MG63 (cell line): ENCODE data around the gene TMEM187. TPM values are rescaled to one million over a fixed set of nuclear protein-coding genes. Genes with fewer than 3 reads are reported as not detected.

Experiments used
- DNase-seq: peaks from one replicate; pipeline ENCODE4 v3.0.0-alpha.2; 2020
- H3K27me3 ChIP-seq: fragments of 250-450 bp; sonication (Bioruptor Pico); 2 replicates; pipeline ENCODE4 v1.5.1; 2020; ENCODE audit warnings: mild to moderate bottlenecking, moderate library complexity
- H3K36me3 ChIP-seq: fragments of 250-450 bp; sonication (Bioruptor Pico); 2 replicates; pipeline ENCODE4 v1.5.1; 2020; ENCODE audit warnings: mild to moderate bottlenecking, moderate library complexity
- H3K4me3 ChIP-seq: fragments of 250-450 bp; sonication (Bioruptor Pico); 2 replicates; pipeline ENCODE4 v1.5.1; 2020; ENCODE audit warnings: mild to moderate bottlenecking, moderate library complexity
- H3K9me3 ChIP-seq: fragments of 250-450 bp; sonication (Bioruptor Pico); 2 replicates; pipeline ENCODE4 v1.5.1; 2020; ENCODE audit warnings: mild to moderate bottlenecking, moderate library complexity
- total RNA-seq: library from RNA; depleted of rRNA; stranded (reverse); fragments of >200 nt; shearing (Covaris generic); gene quantifications from 2 replicates; pipeline ENCODE4 v1.2.3, GENCODE V29; 2014; ENCODE audit warnings: low replicate concordance

TMEM187 gene
- total RNA-seq, 1 experiment from 2014 or later, result 4.6 TPM

GRCh38 chrX:153948002-153948466, 24.5 kb upstream of the TMEM187 start:
- DNase-seq, result no peak
- no peak overlapping the region for H3K4me3 ChIP-seq
- no peaks in the 10 kb centered on the region for H3K9me3 ChIP-seq
- no peaks in the 10 kb centered on the region for H3K27me3 ChIP-seq
- peaks cover 11% of the 10 kb centered on the region for H3K36me3 ChIP-seq

- no peak for DNase-seq
- Histone ChIP-seq H3K4me3 (no peak overlapping the region), H3K27me3 (no peaks in the 10 kb centered on the region), H3K9me3 (no peaks in the 10 kb centered on the region), H3K36me3 (peaks cover 22% of the 10 kb centered on the region)
These were observed 23.4 kb upstream of the TMEM187 start for GRCh38 chrX:153948847-153949805.

- H3K27me3 ChIP-seq, result no peaks in the 10 kb centered on the region
- no peak overlapping the region for H3K4me3 ChIP-seq
- DNase-seq, result no peak
- peaks cover 24% of the 10 kb centered on the region for H3K36me3 ChIP-seq
- no peaks in the 10 kb centered on the region for H3K9me3 ChIP-seq
These were observed 22.4 kb upstream of the TMEM187 start for GRCh38 chrX:153950127-153950526.

DNA sequence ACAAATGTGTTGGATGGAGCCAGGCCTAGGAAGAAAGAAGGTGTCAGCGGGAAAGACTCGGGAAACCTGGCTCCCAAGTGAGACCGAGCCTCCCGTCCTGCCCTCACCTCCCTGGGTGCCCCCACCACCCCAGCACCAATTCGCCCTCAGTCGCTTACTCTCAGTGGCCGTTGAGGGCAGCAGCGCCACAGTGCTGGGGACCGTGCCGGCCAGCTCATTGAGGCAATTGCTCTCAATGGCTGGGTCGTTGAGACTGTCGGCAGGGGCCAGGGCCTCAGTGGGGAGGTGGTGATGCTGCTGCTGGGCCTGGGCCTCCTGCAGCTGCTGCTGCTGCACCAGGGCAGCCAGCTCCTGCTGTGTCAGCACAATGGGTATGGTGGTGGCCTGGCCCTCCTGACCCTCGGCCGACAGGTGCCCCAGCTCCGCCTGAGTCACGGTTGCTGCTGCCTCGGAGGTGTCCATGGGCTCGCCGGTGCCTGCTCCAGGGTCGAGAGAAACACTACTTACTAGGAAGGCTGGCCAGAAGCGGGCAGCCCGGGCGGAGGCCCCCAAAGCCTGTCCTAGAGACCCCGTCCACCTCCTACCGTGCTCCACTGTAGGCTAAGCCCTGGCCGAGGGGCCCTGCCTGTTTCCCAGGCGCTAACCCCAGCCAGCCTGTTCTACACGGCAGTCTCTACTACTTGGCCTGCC, 20.7 kb upstream of the TMEM187 start:
- Histone ChIP-seq H3K4me3 (no peak overlapping the region), H3K27me3 (no peaks in the 10 kb centered on the region), H3K36me3 (peaks cover 27% of the 10 kb centered on the region), H3K9me3 (no peaks in the 10 kb centered on the region)
- no peak for DNase-seq

GRCh38 chrX:153952373-153953026, 20.1 kb upstream of the TMEM187 start:
- Histone ChIP-seq H3K36me3 (peaks cover 27% of the 10 kb centered on the region), H3K4me3 (no peak overlapping the region), H3K9me3 (no peaks in the 10 kb centered on the region), H3K27me3 (no peaks in the 10 kb centered on the region)
- no peak for DNase-seq

DNA sequence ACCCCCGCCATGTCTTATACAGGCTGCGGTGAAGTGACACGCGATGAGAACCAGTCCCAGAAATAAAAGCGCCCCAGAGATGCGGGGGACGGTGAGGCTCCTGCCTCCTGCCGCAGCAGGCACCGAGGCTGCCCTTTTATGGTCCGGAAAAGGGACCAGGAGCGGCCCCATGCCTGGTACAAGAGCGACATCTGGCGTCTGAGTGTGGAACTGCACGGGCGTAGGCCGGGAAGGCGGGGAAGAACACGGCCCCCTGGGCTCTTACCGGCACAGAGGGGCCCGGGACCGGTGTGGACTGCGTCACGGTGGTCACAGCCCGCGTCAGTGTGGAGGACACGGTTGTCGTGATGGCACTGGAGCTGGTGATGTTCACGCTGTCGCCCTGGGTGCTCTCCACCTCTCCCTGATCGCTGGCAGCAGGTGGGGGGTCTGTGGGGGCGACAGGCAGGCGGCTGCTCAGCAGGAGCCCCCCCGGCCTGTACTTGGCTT, 19.2 kb upstream of the TMEM187 start:
- Histone ChIP-seq H3K27me3 (no peaks in the 10 kb centered on the region), H3K4me3 (no peak overlapping the region), H3K9me3 (no peaks in the 10 kb centered on the region), H3K36me3 (peaks cover 27% of the 10 kb centered on the region)
- peak; percentile 14 for DNase-seq

DNA sequence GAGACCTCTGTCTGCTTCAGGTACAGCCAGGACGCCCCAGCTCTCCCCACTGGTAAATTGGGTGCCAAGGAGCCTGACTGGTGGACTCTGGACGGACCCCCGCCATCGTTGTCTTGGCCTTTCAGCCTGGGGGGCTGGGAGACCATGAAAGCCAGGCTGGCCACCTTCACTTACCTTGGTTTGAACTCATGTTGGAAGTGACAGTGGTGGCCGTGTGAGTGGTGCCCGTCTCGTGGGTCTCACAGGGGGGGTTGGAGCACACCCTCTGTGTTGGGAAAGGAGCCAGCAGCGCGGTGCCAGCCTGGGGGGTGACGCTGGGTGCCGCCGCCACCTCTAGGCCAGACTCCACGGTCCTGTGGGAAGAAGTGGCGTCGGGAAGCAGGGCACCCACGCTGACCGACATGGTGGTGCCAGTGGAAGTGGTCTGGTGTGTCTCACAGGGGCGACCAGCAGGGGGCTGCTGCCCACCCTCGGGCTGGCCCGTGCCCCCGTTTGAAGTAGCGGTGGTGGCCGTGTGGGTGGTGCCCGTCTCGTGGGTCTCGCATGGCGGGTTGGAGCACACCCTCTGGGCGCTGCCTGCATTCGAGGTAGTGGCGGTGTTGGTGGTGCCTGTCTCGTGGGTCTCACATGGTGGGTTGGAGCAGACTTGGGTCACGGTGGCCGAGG, 18.5 kb upstream of the TMEM187 start:
- Histone ChIP-seq H3K27me3 (no peaks in the 10 kb centered on the region), H3K4me3 (no peak overlapping the region), H3K36me3 (peaks cover 27% of the 10 kb centered on the region), H3K9me3 (no peaks in the 10 kb centered on the region)
- DNase-seq, result no peak

- Histone ChIP-seq H3K36me3 (peaks cover 25% of the 10 kb centered on the region), H3K27me3 (no peaks in the 10 kb centered on the region)
- DNase-seq, result no peak
These were observed 17.9 kb upstream of the TMEM187 start for GRCh38 chrX:153954558-153955227.

GRCh38 chrX:153955228-153955732, 17.3 kb upstream of the TMEM187 start:
- Histone ChIP-seq H3K9me3 (no peaks in the 10 kb centered on the region), H3K27me3 (no peaks in the 10 kb centered on the region), H3K4me3 (no peak overlapping the region), H3K36me3 (peaks cover 24% of the 10 kb centered on the region)
- DNase-seq, result no peak

More at GRCh38 chrX:153954558-153955227, 17.9 kb upstream of the TMEM187 start:
- Histone ChIP-seq H3K4me3 (no peak overlapping the region), H3K9me3 (no peaks in the 10 kb centered on the region)

DNA sequence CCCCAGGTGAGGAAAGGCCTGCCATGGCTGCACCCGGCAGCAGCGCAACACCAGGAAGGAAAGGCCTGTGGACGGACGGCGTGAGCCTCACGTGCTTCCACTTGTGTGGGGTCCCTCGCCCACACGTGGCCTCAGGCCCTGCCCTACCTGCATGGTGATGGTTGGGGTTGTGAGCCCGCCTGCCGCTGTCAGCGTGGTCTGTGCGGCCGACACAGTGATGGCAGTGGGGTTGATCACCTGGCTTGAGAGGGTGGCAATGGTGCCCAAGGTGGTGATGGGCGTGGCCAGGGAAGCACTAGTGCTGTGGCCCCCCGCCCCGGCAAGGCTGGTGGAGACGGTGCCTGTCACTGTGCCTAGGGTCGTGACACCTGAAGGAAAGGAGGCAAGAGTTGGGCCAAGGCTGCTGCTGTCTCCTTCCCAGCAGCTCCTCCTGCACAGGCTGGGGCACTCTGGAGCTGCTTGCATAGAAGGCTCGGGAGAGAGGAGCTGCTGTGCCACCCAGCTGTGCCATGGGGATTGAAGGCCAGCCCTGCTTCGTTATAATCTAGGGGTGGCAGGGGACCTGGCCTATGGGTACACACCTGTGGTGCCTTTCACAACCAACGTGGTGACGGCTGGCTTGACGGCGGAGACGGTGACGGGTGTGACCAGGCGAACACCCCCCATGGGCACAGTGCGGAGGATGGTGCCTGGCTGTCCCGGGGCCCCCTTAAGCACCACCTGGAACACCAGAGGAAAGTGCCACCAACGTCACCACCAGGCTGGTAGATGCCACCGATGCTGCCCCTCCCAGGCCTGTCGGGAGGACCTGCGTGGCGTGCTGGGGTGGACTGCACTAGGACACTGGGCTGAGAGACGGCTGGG, 16.3 kb upstream of the TMEM187 start:
- peaks cover 25% of the 10 kb centered on the region for H3K36me3 ChIP-seq
- no peak overlapping the region for H3K4me3 ChIP-seq
- no peaks in the 10 kb centered on the region for H3K9me3 ChIP-seq
- H3K27me3 ChIP-seq, result no peaks in the 10 kb centered on the region
- no peak for DNase-seq

- Histone ChIP-seq H3K36me3 (peaks cover 33% of the 10 kb centered on the region), H3K27me3 (no peaks in the 10 kb centered on the region), H3K9me3 (no peaks in the 10 kb centered on the region), H3K4me3 (no peak overlapping the region)
- no peak for DNase-seq
These were observed 15.3 kb upstream of the TMEM187 start for GRCh38 chrX:153957224-153957623.

DNA sequence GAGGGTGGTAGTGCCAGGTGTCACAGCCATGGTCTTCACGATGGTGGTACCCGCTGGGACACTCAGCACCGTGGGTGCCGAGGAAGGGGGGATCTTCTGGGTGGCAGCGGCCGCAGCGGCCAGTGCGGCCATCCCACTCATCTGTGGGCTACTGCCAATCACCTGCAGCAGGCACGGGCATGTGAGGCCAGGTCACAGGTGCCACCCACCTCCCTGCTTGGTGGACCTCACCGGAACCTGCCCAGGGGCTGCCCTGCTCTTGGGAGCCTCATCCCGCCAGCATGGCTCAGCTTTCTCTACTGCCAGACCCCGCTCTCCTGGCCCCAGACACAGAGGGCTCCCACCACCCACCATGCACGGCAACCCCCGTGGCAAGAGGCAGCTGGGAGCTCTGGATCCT, 13.9 kb upstream of the TMEM187 start:
- Histone ChIP-seq H3K36me3 (peaks cover 21% of the 10 kb centered on the region), H3K27me3 (no peaks in the 10 kb centered on the region), H3K9me3 (no peaks in the 10 kb centered on the region), H3K4me3 (no peak overlapping the region)
- DNase-seq, result no peak

DNA sequence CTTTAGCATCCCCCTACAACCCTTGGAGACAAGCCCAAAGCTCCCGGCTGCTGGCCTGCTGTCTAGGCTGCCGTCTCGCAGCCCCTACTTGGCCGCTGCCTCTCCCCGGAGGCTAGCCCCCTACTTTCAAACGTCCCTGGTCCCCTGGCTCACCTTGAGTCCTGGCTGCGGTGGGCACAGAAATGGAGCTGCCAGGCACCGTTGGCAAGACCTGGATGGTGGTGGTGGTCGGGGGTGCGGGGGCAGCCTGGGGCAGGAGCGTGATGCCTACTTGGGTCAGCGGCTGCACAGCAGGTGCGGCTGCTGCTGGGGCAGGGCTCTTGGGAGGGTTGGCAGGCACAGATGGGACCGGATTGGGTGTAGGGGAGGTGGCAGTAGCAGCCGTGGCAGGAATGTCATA, 12.9 kb upstream of the TMEM187 start:
- no peak for DNase-seq
- no peak overlapping the region for H3K4me3 ChIP-seq
- H3K27me3 ChIP-seq, result no peaks in the 10 kb centered on the region
- H3K36me3 ChIP-seq, result peaks cover 14% of the 10 kb centered on the region
- H3K9me3 ChIP-seq, result no peaks in the 10 kb centered on the region

- DNase-seq, result no peak
- H3K27me3 ChIP-seq, result no peaks in the 10 kb centered on the region
- H3K36me3 ChIP-seq, result peaks cover 14% of the 10 kb centered on the region
- H3K9me3 ChIP-seq, result no peaks in the 10 kb centered on the region
- H3K4me3 ChIP-seq, result no peak overlapping the region
These were observed 12.5 kb upstream of the TMEM187 start for GRCh38 chrX:153960077-153960476.

DNA sequence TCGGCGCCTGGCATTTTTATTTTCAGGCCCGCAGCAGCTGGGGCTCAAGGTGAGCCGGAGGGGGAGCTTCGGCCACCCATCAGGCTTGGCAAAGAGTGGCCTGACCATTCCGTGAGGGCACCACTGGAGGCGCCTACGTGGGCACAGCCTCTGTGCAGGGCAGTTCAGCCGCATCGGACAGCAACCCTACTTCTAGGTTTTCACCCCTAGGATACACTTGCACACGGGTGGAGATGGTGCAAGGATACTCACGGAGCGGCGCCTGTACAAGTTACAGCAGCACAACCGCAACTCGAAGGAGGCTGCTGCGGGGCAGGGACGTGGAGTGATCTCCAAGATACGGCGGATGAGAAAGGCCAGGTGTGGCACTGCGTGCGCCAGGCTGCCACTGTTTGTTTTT, 11.8 kb upstream of the TMEM187 start:
- Histone ChIP-seq H3K36me3 (peaks cover 14% of the 10 kb centered on the region), H3K4me3 (no peak overlapping the region), H3K9me3 (no peaks in the 10 kb centered on the region), H3K27me3 (no peaks in the 10 kb centered on the region)
- DNase-seq, result no peak
